Spleen (tissue), 7 donors: ENCODE data around the gene FAHD1.

Source experiments
- CTCF ChIP-seq, 11 experiments: fragments of 200-600 bp in 7 of 11; fragments of 450-650 bp in 4 of 11; sonication (generic) in 4 of 11; IDR thresholded peaks in 8 of 11; conservative IDR thresholded peaks in 3 of 11; 1 replicate in 7 of 11; 2 replicates in 4 of 11; pipeline versions ENCODE4 v1.4.0 to v1.8.0; 2016 to 2021; ENCODE audit warnings: antibody characterized with exemption in 11 of 11, inconsistent platforms in 4 of 11, mild to moderate bottlenecking in 1 of 11
- POLR2AphosphoS5 ChIP-seq, 3 donors: sonication (generic); formaldehyde crosslinking; IDR thresholded peaks; one replicate each; pipeline ENCODE4 v1.5.1; 2017; ENCODE audit warnings: antibody characterized with exemption in 3 of 3
- donor health status: DM: no; HTN: no; CAD: no; lungs with moderate emphysema.
- donor health status: DM: no; HTN: no; CAD: no.
- donor health status: DM: no; HTN: no; CAD: no.

- TF ChIP-seq CTCF (IDR thresholded peaks at IDR 0.05 in 8 of 11, conservative IDR thresholded peaks at IDR 0.05 in 3 of 11) (no peak), POLR2AphosphoS5 (IDR thresholded peaks at IDR 0.05) (peak in 1 of 3 donors; percentile 22)
These were observed 33.3 kb upstream of the FAHD1 start, which contains the start of gene IGFALS for GRCh38 chr16:1793578-1794220.
